Neural crest cell (in vitro differentiated cells): ENCODE measurements around the gene GMCL1. TPM values are rescaled to one million over a fixed set of nuclear protein-coding genes. Genes with fewer than 3 reads are reported as not detected.

Source experiments
- DNase-seq: peaks from one replicate; pipeline ENCODE4 v3.0.0; 2021; ENCODE audit warnings: low read depth, mixed read lengths, low spot score
- H3K27ac Mint-ChIP-seq: one replicate; pipeline ENCODE4 v1.8.0; 2021; ENCODE audit warnings: mild to moderate bottlenecking, mixed read lengths; ENCODE audit not compliant: unreplicated experiment
- H3K27me3 Mint-ChIP-seq: 2 replicates; pipeline ENCODE4 v1.8.0; 2021; ENCODE audit warnings: low read depth, mild to moderate bottlenecking, mixed read lengths
- H3K36me3 Mint-ChIP-seq: 2 replicates; pipeline ENCODE4 v1.8.0; 2021; ENCODE audit warnings: low read depth, mild to moderate bottlenecking, mixed read lengths
- H3K4me1 Mint-ChIP-seq: 2 replicates; pipeline ENCODE4 v1.8.0; 2021; ENCODE audit warnings: mixed read lengths
- H3K4me3 Mint-ChIP-seq: one replicate; pipeline ENCODE4 v1.8.0; 2021; ENCODE audit warnings: mild to moderate bottlenecking, mixed read lengths
- H3K9me3 Mint-ChIP-seq: 2 replicates; pipeline ENCODE4 v1.8.0; 2021; ENCODE audit warnings: mixed read lengths
- CTCF ChIP-seq: fragments of 200-600 bp; sonication (generic); conservative IDR thresholded peaks from 2 replicates; pipeline ENCODE4 v1.5.0; 2021; ENCODE audit warnings: antibody characterized with exemption, mild to moderate bottlenecking
- total RNA-seq: library from RNA; stranded (reverse); gene quantifications from 2 replicates; pipeline ENCODE4 v1.2.1, GENCODE V29; 2021

The GMCL1 gene
- total RNA-seq, 1 donor from 2014 or later: 21.6 TPM

GRCh38 chr2:69916106-69916505 lies 86.6 kb downstream of the GMCL1 start:
- H3K27ac Mint-ChIP-seq: no peak overlapping the region
- H3K4me1 Mint-ChIP-seq: peaks cover 16% of the 10 kb centered on the region
- no peak for DNase-seq
- no peaks in the 10 kb centered on the region for H3K9me3 Mint-ChIP-seq
- peaks cover 4% of the 10 kb centered on the region for H3K27me3 Mint-ChIP-seq
- H3K4me3 Mint-ChIP-seq: peak overlapping the region; percentile 79
- H3K36me3 Mint-ChIP-seq: no peaks in the 10 kb centered on the region
- no peak for TF ChIP-seq CTCF

- Mint-ChIP-seq H3K27me3 (peaks cover 4% of the 10 kb centered on the region), H3K9me3 (no peaks in the 10 kb centered on the region), H3K4me3 (no peak overlapping the region), H3K27ac (no peak overlapping the region), H3K4me1 (peaks cover 13% of the 10 kb centered on the region), H3K36me3 (no peaks in the 10 kb centered on the region)
- DNase-seq: no peak
- no peak for TF ChIP-seq CTCF
Observed at GRCh38 chr2:69917852-69918251, 88.4 kb downstream of the GMCL1 start.

- Mint-ChIP-seq H3K4me1 (peaks cover 13% of the 10 kb centered on the region), H3K9me3 (no peaks in the 10 kb centered on the region), H3K36me3 (no peaks in the 10 kb centered on the region), H3K4me3 (no peak overlapping the region), H3K27ac (no peak overlapping the region), H3K27me3 (peaks cover 4% of the 10 kb centered on the region)
- no peak for DNase-seq
- no peak for TF ChIP-seq CTCF
Observed at GRCh38 chr2:69918401-69918800, 88.9 kb downstream of the GMCL1 start.

GRCh38 chr2:69923116-69923515 lies 93.7 kb downstream of the GMCL1 start:
- no peaks in the 10 kb centered on the region for H3K36me3 Mint-ChIP-seq
- no peak overlapping the region for H3K27ac Mint-ChIP-seq
- no peak for DNase-seq
- H3K4me3 Mint-ChIP-seq: no peak overlapping the region
- H3K27me3 Mint-ChIP-seq: no peaks in the 10 kb centered on the region
- TF ChIP-seq CTCF: no peak
- H3K4me1 Mint-ChIP-seq: no peaks in the 10 kb centered on the region
- no peaks in the 10 kb centered on the region for H3K9me3 Mint-ChIP-seq

- Mint-ChIP-seq H3K27ac (no peak overlapping the region), H3K27me3 (no peaks in the 10 kb centered on the region), H3K4me3 (no peak overlapping the region), H3K9me3 (no peaks in the 10 kb centered on the region), H3K36me3 (no peaks in the 10 kb centered on the region), H3K4me1 (no peaks in the 10 kb centered on the region)
- DNase-seq: no peak
- TF ChIP-seq CTCF: no peak
Observed at GRCh38 chr2:69926849-69927515, 97.5 kb downstream of the GMCL1 start.

Other genes starting within 250 kb of the GMCL1 start
- gene AAK1, start 185.9 kb upstream of the GMCL1 start, total RNA-seq: 38.8 and 48.0 TPM in 2 replicates
- 4.9 and 6.6 TPM in 2 replicates for gene ANXA4, start 87.5 kb upstream of the GMCL1 start, total RNA-seq
- gene SNRNP27, start 64.3 kb downstream of the GMCL1 start, total RNA-seq: 65.5 and 67.8 TPM in 2 replicates
- gene MXD1, start 85.4 kb downstream of the GMCL1 start, total RNA-seq: 4.9 and 6.6 TPM in 2 replicates
- 1.2 and 1.7 TPM in 2 replicates for gene ASPRV1, start 132.0 kb downstream of the GMCL1 start, total RNA-seq